Mesenchymal stem cell (in vitro differentiated cells and primary cell): Measurements from ENCODE around the gene OSBPL9.
A peak's percentile ranks its signal among the peaks of the same experiment; 100 is the strongest.

Experiments used
- DNase-seq: peaks from one replicate; pipeline ENCODE4 v3.0.0-alpha.2; 2013
- H2AFZ ChIP-seq: one replicate; pipeline ENCODE4 v1.6.1; 2013; ENCODE audit warnings: low read depth, mild to moderate bottlenecking, control low read depth, inconsistent platforms, low read length, moderate library complexity
- H2AK5ac ChIP-seq: 2 replicates; pipeline ENCODE4 v1.6.1; 2013; ENCODE audit warnings: low read length, moderate library complexity, mild to moderate bottlenecking, inconsistent platforms; ENCODE audit not compliant: severe bottlenecking
- H2BK120ac ChIP-seq: one replicate; pipeline ENCODE4 v1.6.1; 2013; ENCODE audit warnings: low read depth, mild to moderate bottlenecking, inconsistent platforms, low read length, moderate library complexity
- H2BK12ac ChIP-seq, 2 experiments: one replicate each; pipeline ENCODE4 v1.6.1; 2013; ENCODE audit warnings: inconsistent platforms in 2 of 2, low read length in 2 of 2, mild to moderate bottlenecking in 2 of 2, moderate library complexity in 2 of 2, control low read depth in 1 of 2
- H2BK15ac ChIP-seq: one replicate; pipeline ENCODE4 v1.6.1; 2013; ENCODE audit warnings: mild to moderate bottlenecking, low read depth, inconsistent platforms; ENCODE audit not compliant: poor library complexity, severe bottlenecking
- H2BK5ac ChIP-seq: 2 replicates; pipeline ENCODE4 v1.6.1; 2013; ENCODE audit warnings: low read depth, mild to moderate bottlenecking, low read length, control low read depth, inconsistent platforms; ENCODE audit not compliant: poor library complexity, severe bottlenecking
- H3K14ac ChIP-seq, 2 experiments: one replicate each; pipeline ENCODE4 v1.6.1; 2013; ENCODE audit warnings: inconsistent platforms in 2 of 2, low read length in 2 of 2, control low read depth in 1 of 2, mild to moderate bottlenecking in 1 of 2, moderate library complexity in 1 of 2
- H3K18ac ChIP-seq, 2 experiments: one replicate each; pipeline ENCODE4 v1.6.1; 2013; ENCODE audit warnings: inconsistent platforms in 2 of 2, low read length in 2 of 2, control low read depth in 1 of 2, low read depth in 1 of 2, mild to moderate bottlenecking in 1 of 2
- H3K23ac ChIP-seq, 2 experiments: one replicate each; pipeline ENCODE4 v1.6.1; 2013; ENCODE audit warnings: inconsistent platforms in 2 of 2, low read length in 2 of 2, mild to moderate bottlenecking in 2 of 2, moderate library complexity in 2 of 2, control low read depth in 1 of 2
- H3K27ac ChIP-seq: 2 replicates; pipeline ENCODE4 v1.5.1; 2013; ENCODE audit warnings: mild to moderate bottlenecking, moderate library complexity, low read length, control low read depth, inconsistent platforms; ENCODE audit not compliant: poor library complexity, severe bottlenecking
- H3K27me3 ChIP-seq, 2 experiments: 2 replicates each; pipeline versions ENCODE4 v1.6.1 to v1.7.0; 2013; ENCODE audit warnings: low read length in 2 of 2, mild to moderate bottlenecking in 2 of 2, moderate library complexity in 2 of 2, control low read depth in 1 of 2, inconsistent platforms in 1 of 2; ENCODE audit not compliant: control insufficient read depth in 1 of 2, insufficient read depth in 1 of 2
- H3K36me3 ChIP-seq, 2 experiments: 2 replicates each; pipeline versions ENCODE4 v1.6.1 to v1.7.0; 2013; ENCODE audit warnings: low read length in 2 of 2, control low read depth in 1 of 2, inconsistent platforms in 1 of 2, low read depth in 1 of 2, mild to moderate bottlenecking in 1 of 2; ENCODE audit not compliant: insufficient read depth in 2 of 2, control insufficient read depth in 1 of 2
- H3K4ac ChIP-seq, 2 experiments: one replicate each; pipeline ENCODE4 v1.6.1; 2013; ENCODE audit warnings: inconsistent platforms in 2 of 2, low read length in 2 of 2, mild to moderate bottlenecking in 2 of 2, moderate library complexity in 2 of 2, control low read depth in 1 of 2, low read depth in 1 of 2
- H3K4me1 ChIP-seq: 2 replicates; pipeline ENCODE4 v1.6.1; 2013; ENCODE audit warnings: low read depth, low read length, control low read depth; ENCODE audit not compliant: control insufficient read depth, insufficient read depth
- H3K4me2 ChIP-seq: 2 replicates; pipeline ENCODE4 v1.6.1; 2013; ENCODE audit warnings: low read length, mild to moderate bottlenecking, inconsistent platforms; ENCODE audit not compliant: poor library complexity, severe bottlenecking
- H3K4me3 ChIP-seq, 2 experiments: 2 replicates each; pipeline versions ENCODE4 v1.5.1 to v1.7.0; 2013; ENCODE audit warnings: low read length in 2 of 2, mild to moderate bottlenecking in 2 of 2, control low read depth in 1 of 2, low read depth in 1 of 2; ENCODE audit not compliant: insufficient read depth in 1 of 2
- H3K79me1 ChIP-seq: replicated peaks from 2 replicates; pipeline ENCODE4 v1.6.1; 2013; ENCODE audit warnings: mild to moderate bottlenecking, control low read depth, low read length, inconsistent platforms; ENCODE audit not compliant: poor library complexity, severe bottlenecking
- H3K9ac ChIP-seq: 2 replicates; pipeline ENCODE4 v1.7.0; 2013; ENCODE audit warnings: mild to moderate bottlenecking, low read length, moderate library complexity
- H3K9me3 ChIP-seq: 2 replicates; pipeline ENCODE4 v1.7.0; 2013; ENCODE audit warnings: mild to moderate bottlenecking, low read length; ENCODE audit not compliant: control insufficient read depth
- H4K8ac ChIP-seq: one replicate; pipeline ENCODE4 v1.6.1; 2013; ENCODE audit warnings: inconsistent platforms, mild to moderate bottlenecking, low read length, moderate library complexity
- H4K91ac ChIP-seq: one replicate; pipeline ENCODE4 v1.6.1; 2013; ENCODE audit warnings: mild to moderate bottlenecking, low read length, inconsistent platforms
- WGBS: methylation state at CpG from one replicate; pipeline ENCODE4 v1.1.7; 2013; ENCODE audit warnings: mixed read lengths; 5-methylcytosine and 5-hydroxymethylcytosine counted together

OSBPL9 gene

GRCh38 chr1:51594716-51595115 is 22.2 kb upstream of the OSBPL9 start:
- peaks cover 2 to 6% of the 10 kb centered on the region in 2 experiments for H3K27me3 ChIP-seq
- no peak overlapping the region for H3K4me3 ChIP-seq
- no peak overlapping the region for H4K8ac ChIP-seq
- H3K79me1 ChIP-seq = no peaks in the 10 kb centered on the region
- H3K23ac ChIP-seq = no peak overlapping the region
- no peak overlapping the region for H4K91ac ChIP-seq
- no peaks in the 10 kb centered on the region for H3K9me3 ChIP-seq
- H3K4me2 ChIP-seq = no peak overlapping the region
- no peak overlapping the region for H2AFZ ChIP-seq
- H3K4me1 ChIP-seq = no peaks in the 10 kb centered on the region
- no peak overlapping the region for H2BK120ac ChIP-seq
- no peak overlapping the region for H3K4ac ChIP-seq
- no peak overlapping the region for H3K27ac ChIP-seq
- H2BK5ac ChIP-seq = no peak overlapping the region
- no peak overlapping the region for H3K18ac ChIP-seq
- H2BK12ac ChIP-seq = no peak overlapping the region
- no peak overlapping the region for H2AK5ac ChIP-seq
- no peak overlapping the region for H3K9ac ChIP-seq
- WGBS = 89% methylated on average over 20 of the region's 20 CpGs
- H3K14ac ChIP-seq = peak overlapping the region in 1 of 2 experiments; percentile 30
- H2BK15ac ChIP-seq = no peak overlapping the region
- H3K36me3 ChIP-seq = no peaks in the 10 kb centered on the region
- no peak for DNase-seq

DNA sequence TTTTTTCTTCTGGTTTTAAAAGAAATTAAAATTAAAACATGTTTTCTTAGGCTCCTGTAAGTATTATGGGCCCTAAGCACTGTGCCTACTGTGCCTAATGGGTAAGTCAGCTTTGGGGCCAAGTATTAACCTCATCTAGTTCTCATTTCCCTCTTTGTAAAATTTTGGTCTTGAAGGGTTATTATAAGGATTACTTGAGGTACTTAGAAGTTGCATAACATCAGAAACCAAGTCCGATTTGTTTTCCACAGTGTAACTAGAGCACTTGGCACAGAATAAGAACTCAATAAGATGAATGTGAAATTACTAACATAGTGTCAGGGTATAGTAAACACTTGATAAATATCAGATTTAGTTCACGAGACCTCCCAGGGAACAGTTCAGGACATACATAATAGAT is 16.4 kb upstream of the OSBPL9 start:
- H2BK120ac ChIP-seq = no peak overlapping the region
- DNase-seq = no peak
- no peak overlapping the region for H3K9ac ChIP-seq
- H3K4me1 ChIP-seq = no peaks in the 10 kb centered on the region
- no peak overlapping the region for H2BK15ac ChIP-seq
- no peak overlapping the region for H2AFZ ChIP-seq
- H2BK12ac ChIP-seq = no peak overlapping the region
- H4K8ac ChIP-seq = no peak overlapping the region
- no peak overlapping the region for H3K18ac ChIP-seq
- H3K4ac ChIP-seq = no peak overlapping the region
- no peak overlapping the region for H4K91ac ChIP-seq
- no peak overlapping the region for H2AK5ac ChIP-seq
- H2BK5ac ChIP-seq = no peak overlapping the region
- no peak overlapping the region for H3K4me3 ChIP-seq
- no peak overlapping the region for H3K27ac ChIP-seq
- no peaks in the 10 kb centered on the region for H3K9me3 ChIP-seq
- no peak overlapping the region for H3K14ac ChIP-seq
- whole genome bisulfite sequencing = 100% methylated on average over 1 of the region's 2 CpGs
- no peaks in the 10 kb centered on the region for H3K79me1 ChIP-seq
- no peak overlapping the region for H3K23ac ChIP-seq
- H3K36me3 ChIP-seq = no peaks in the 10 kb centered on the region
- no peak overlapping the region for H3K4me2 ChIP-seq
- no peaks in the 10 kb centered on the region for H3K27me3 ChIP-seq

- H2AK5ac ChIP-seq = no peak overlapping the region
- no peaks in the 10 kb centered on the region for H3K9me3 ChIP-seq
- no peak overlapping the region for H3K18ac ChIP-seq
- no peak overlapping the region for H3K27ac ChIP-seq
- H4K8ac ChIP-seq = no peak overlapping the region
- no peak overlapping the region for H2BK5ac ChIP-seq
- H2AFZ ChIP-seq = no peak overlapping the region
- H3K4me1 ChIP-seq = no peaks in the 10 kb centered on the region
- WGBS = 80% methylated on average over 1 of the region's 1 CpG
- H3K4me3 ChIP-seq = no peak overlapping the region
- no peak overlapping the region for H3K4ac ChIP-seq
- no peak overlapping the region for H4K91ac ChIP-seq
- no peak overlapping the region for H3K14ac ChIP-seq
- no peak overlapping the region for H2BK12ac ChIP-seq
- H2BK15ac ChIP-seq = no peak overlapping the region
- no peak overlapping the region for H3K9ac ChIP-seq
- no peak overlapping the region for H2BK120ac ChIP-seq
- H3K27me3 ChIP-seq = no peaks in the 10 kb centered on the region
- no peak for DNase-seq
- H3K23ac ChIP-seq = no peak overlapping the region
- no peaks in the 10 kb centered on the region for H3K79me1 ChIP-seq
- H3K4me2 ChIP-seq = no peak overlapping the region
- no peaks in the 10 kb centered on the region for H3K36me3 ChIP-seq
Observed at GRCh38 chr1:51600965-51601364, 15.9 kb upstream of the OSBPL9 start.

DNA sequence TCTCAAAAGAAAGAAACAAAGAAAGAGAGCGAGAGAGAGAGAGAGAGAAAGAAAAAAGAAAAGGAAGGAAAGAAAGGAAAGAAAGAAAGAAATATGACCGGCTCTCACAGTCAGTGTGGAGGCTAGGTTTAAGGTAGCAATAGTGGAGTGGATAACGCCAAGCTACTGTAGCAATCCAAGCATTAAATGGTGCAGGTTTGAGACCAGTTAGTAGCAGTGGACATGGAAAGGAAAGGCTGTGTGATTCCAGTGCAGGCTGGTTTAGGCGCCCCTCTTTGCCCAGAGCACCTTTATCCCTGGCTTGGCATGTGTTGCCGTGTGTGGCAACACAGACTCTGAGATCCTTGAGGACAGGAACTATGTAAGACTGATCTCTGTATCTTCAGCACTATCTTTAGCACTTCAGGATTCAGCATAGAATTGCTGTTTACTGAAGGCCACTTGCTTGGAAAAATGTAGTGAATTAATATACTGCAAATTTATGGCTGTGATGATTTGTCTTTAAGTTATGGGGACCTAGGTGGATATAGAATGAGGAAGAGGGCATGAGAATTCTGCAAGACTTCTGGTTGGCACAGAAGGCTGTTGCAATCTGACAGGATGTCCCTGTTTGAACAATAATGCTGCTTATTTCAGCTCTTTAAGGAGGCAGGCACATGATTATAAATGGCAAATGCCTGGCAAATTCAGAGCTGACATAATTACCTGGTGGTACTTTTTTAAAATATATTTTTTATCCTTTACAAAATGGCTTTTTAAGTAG is 10.8 kb upstream of the OSBPL9 start:
- DNase-seq = no peak
- Histone ChIP-seq H3K23ac (no peak overlapping the region), H2BK120ac (no peak overlapping the region), H3K18ac (no peak overlapping the region), H3K4me3 (no peak overlapping the region), H3K4ac (no peak overlapping the region), H2BK15ac (no peak overlapping the region), H2AFZ (no peak overlapping the region), H3K9ac (no peak overlapping the region), H3K27me3 (no peaks in the 10 kb centered on the region), H2BK12ac (no peak overlapping the region), H3K9me3 (no peaks in the 10 kb centered on the region), H4K8ac (no peak overlapping the region), H3K4me1 (peaks cover 2% of the 10 kb centered on the region), H3K14ac (no peak overlapping the region), H3K4me2 (no peak overlapping the region), H2AK5ac (no peak overlapping the region), H3K36me3 (no peaks in the 10 kb centered on the region), H2BK5ac (no peak overlapping the region), H4K91ac (no peak overlapping the region), H3K79me1 (no peaks in the 10 kb centered on the region), H3K27ac (no peak overlapping the region)
- 98% methylated on average over 5 of the region's 5 CpGs for WGBS
